HEK293T (cell line): Measurements from ENCODE around the gene NAA10.

Experiments used
- ARNT ChIP-seq: fragments of 450-650 bp; IDR thresholded peaks from 2 replicates; pipeline ENCODE4 v1.6.1; 2017; ENCODE audit warnings: mild to moderate bottlenecking
- BHLHE40 ChIP-seq: fragments of 450-650 bp; IDR thresholded peaks from 2 replicates; pipeline ENCODE4 v1.6.1; 2016; ENCODE audit warnings: mild to moderate bottlenecking, moderate library complexity, borderline replicate concordance
- CTBP1 ChIP-seq: fragments of 450-650 bp; IDR thresholded peaks from 2 replicates; pipeline ENCODE4 v1.6.1; 2016; ENCODE audit warnings: borderline replicate concordance
- ELF4 ChIP-seq: fragments of 450-650 bp; IDR thresholded peaks from 2 replicates; pipeline ENCODE4 v1.6.1; 2017; ENCODE audit warnings: antibody characterized with exemption
- FOXK2 ChIP-seq: fragments of 450-650 bp; IDR thresholded peaks from 2 replicates; pipeline ENCODE4 v1.6.1; 2016; ENCODE audit warnings: mild to moderate bottlenecking
- FOXM1 ChIP-seq: fragments of 450-650 bp; IDR thresholded peaks from 2 replicates; pipeline ENCODE4 v1.6.1; 2017; ENCODE audit warnings: mild to moderate bottlenecking, borderline replicate concordance
- PKNOX1 ChIP-seq: fragments of 450-650 bp; IDR thresholded peaks from 2 replicates; pipeline ENCODE4 v1.6.1; 2016
- SP1 ChIP-seq: fragments of 450-650 bp; IDR thresholded peaks from 2 replicates; pipeline ENCODE4 v1.6.1; 2017
- SUZ12 ChIP-seq: fragments of 450-650 bp; IDR thresholded peaks from 2 replicates; pipeline ENCODE4 v1.6.1; 2016; ENCODE audit warnings: mild to moderate bottlenecking
- TARDBP ChIP-seq: fragments of 450-650 bp; IDR thresholded peaks from 2 replicates; pipeline ENCODE4 v1.6.1; 2016

GRCh38 chrX:153903238-153903980, 31.4 kb downstream of the NAA10 start:
- TF ChIP-seq ELF4 (no peak), BHLHE40 (no peak), SUZ12 (no peak), CTBP1 (no peak), FOXM1 (no peak), FOXK2 (no peak), SP1 (no peak), PKNOX1 (no peak), TARDBP (no peak), ARNT (no peak)
